C1 segment of cervical spinal cord (tissue), 14 donors: ENCODE measurements around the gene GPRIN3.
"Not testable (repeated sequence)": the region's sequence is repeated elsewhere in the genome, so short reads cannot be mapped to it uniquely, and the experiment has no call there.

Source experiments
- DNase-seq, 14 donors: peaks; one replicate each; lab custom pipeline; 2025; lab: John Stamatoyannopoulos, UW

The GPRIN3 gene

DNA sequence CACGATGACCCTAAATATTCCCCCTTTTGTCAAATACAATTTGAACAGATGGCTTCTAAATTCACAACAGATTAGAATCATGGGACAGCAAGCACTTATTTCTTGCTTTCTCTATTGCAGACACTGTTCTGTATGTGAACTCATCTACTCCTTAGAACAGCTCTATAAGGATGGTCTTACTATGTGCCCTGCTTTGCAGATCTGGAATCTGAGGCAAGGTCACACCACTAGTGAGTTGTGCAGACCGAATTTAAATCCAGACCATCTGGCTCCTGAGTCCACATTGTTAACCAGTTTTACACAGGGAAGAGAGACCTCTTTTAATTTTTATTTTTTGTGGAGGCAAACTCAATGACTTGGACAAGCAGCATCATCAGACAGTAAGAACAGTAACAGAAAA, 50.2 kb downstream of the GPRIN3 start:
- peak in 1 of 14 donors; percentile 57 for DNase-seq

DNA sequence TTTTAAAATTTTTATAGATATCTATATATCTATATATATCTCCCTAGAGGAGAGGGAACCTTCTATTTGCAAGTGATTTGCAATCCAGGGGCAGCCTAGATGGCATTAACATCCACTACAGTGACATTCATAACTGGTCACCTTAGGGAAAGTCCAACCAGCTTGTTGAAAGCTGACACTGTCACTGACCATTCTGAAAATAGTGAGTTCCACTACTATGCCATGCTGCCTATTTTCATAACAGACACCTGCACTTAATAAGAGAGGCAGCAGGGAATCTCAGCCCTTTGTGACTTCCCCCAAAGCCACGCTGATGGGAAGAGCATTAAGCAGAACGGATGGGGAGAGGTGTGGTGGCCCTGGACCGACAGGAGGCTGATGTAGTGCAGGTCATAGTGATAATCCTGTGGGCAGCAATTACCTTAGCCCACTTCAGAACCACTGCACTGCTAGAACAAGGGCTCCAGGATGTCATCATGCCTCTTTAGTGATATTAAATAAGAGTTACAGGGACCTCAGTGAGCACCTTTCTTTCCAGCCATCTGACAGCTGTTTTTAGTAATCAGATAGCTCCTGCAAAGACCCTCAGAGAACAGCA, 51.3 kb downstream of the GPRIN3 start:
- DNase-seq, result peak in 1 of 14 donors; percentile 40

DNA sequence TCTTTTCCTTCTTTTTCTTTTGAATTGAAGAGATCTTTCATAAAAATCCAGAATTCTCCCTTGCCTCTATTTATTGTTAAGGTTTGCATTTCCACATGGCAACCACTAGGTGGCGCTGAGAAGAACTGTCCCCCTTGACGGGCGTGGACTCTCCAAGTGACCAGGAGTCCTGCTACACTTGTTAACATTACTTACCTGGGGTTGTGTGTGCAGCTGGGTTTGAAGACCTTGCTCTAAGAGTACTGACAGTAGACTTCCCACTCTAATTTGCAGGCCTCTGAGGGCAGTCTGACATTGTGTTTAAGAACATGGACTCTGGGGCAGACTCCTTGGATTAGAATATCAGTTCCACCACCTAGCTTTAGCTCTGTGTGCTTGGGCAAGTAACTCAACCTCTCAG, 52.8 kb downstream of the GPRIN3 start:
- DNase-seq, result no peak

DNA sequence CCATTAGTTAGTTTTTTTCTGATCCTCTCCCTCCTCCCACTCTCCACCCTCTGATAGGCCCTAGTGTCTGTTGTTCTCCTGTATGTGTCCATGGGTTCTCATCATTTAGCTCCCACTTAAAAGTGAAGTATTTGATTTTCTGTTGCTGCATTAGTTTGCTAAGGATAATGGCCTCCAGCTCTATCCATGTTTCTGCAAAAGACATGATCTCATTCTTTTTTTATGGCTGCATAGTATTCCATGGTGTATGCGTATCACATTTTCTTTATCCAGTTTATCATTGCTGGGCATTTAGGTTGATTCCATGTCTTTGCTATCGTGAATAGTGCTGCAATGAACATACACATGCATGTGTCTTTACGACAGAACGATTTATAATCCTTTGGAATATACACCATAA, 53.3 kb downstream of the GPRIN3 start:
- not testable (repeated sequence) for DNase-seq

DNA sequence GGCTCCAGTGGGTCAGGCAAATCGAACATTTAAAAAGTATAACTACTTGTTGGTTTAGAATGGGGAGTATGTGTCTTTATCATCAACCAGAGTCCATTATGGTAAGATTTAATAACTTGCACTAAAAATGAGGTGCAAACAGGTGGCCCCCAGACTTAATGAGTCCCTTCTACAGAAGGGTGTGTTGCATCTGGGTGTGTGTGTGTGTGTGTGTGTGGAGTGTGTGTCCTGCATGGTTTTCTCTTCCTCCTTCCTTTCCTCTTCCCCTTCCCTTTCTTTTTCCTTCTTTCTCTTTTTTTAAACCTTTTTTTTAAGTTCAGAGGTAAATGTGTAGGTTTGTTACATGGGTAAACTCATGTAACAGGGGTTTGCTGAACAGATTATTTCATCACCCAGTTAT, 53.7 kb downstream of the GPRIN3 start:
- no peak for DNase-seq

DNA sequence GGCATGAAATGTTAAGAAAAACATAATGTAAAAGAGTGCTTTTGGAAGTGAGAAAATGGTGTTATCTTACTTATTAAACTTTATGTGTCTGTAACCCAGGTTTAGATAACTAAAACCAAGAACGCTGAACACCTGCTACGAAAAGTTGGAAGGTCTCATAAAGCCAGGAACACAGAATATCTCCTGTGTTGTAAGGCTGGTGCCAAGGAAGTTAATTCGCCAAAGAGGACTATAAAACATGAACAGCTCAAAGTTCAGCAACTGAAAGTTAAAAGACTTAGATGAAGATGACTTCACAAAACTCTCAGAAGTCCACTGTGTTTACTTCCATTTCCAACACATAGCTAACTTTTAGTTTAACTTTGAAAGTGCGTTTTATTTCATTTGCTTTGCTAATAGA, 54.3 kb downstream of the GPRIN3 start:
- DNase-seq, result no peak

DNA sequence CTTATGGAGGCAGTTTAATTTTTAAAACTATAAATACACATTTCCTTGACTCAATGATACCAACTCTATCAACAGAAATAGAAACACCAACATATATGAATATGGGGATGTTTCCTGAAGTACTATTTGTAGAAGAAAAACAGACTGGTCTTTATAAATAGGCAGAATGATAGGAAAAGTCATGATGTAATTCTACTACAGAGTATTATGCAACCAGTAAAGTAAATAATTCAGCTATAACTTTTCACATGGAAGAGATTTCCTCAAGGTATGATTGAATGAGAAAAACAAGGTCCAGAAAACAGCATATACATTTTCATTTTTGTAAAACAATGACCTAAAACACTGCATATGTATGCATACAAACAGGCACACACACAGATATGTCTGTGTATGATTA, 56.2 kb downstream of the GPRIN3 start:
- DNase-seq, result no peak

DNA sequence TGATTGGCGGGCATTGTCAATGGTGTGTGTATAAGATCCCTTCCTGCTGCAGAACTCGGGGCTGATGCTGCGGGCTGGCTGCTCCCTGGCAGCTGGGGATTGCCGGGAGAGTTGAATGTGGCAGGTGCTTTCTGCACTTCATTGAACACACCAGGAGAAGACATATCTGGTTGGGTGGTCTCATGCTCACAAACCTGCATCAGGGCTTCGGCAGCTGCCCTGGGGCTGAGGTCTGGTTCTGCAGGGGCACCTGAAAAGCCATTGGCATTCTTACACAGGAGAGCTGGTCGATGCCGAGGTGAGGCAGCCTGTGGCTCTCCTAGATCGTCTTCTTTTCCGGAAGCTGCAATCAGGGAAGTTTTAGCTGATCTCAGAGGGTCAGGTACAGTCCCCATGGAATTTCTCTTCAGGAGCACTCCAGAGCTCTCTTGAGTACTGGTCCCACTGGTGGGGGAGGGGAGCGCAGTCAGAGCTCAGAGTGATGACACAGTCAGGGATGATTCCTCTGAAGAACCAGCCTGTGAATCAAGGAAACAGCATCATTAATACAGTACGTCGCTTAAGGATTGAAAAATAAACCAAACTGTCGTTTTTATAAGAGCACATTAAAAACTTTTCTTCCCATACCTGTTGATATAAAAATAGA, 57.8 kb downstream of the GPRIN3 start:
- DNase-seq, result no peak

DNA sequence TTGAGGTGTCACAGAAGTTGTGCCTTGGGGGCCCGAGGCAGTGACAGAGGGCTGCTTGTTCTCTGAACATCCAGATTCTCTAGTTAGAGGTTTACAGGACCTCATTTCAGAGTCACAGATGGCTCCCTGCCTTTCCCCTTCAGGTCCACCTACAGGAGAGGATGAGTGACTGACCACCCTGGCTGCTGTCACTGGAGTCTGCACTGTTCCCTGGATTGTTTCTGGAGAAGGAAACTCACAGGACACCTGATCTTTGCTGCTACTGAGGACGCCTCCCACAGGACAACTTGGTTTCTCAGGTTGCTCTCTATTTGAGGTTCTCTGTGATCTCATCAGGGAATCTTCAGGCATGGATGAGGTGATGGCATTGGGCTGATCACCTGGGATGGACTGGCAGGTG, 58.3 kb downstream of the GPRIN3 start:
- DNase-seq, result peak in 1 of 14 donors; percentile 81

DNA sequence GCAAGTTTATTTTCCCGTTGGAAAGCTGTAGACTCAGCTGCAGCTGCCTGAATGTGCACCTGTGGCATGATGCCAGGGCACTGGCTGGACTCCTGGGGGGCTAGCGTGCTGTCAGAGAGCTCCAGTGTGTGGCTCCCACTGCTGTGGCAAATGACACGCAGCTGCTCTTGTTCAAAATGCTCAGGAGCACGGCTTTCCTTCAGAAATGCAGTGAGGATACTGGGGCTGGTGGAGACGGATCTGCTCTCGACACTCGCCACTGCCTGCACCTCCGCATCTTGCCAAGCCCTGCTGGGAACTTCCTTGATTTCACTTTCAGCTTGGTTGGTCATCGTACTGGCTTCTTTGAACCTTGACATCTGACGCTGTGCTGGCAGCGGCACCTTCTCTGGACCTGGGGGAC, 58.7 kb downstream of the GPRIN3 start:
- peak in 1 of 14 donors; percentile 81 for DNase-seq

DNA sequence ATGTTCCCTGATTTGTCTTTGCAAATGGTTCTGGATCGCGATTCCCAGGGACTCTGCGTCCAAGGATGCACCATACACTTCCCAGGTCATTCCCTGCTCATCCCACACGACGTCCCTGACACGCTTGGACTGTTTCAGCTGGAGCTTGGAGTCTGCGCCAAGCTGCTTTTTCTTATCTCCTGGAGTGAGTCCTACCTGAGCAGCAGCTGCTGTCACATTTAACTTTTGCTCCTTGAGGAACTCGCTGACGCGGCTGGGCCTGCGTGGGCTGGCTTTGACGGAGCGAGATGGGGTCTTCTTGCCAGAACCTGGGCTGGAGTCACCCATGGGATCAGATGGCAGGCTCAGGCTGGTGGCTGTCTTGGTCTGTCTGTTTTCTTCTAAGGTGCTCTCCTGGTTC, 59.6 kb downstream of the GPRIN3 start:
- peak in 1 of 14 donors; percentile 40 for DNase-seq

DNA sequence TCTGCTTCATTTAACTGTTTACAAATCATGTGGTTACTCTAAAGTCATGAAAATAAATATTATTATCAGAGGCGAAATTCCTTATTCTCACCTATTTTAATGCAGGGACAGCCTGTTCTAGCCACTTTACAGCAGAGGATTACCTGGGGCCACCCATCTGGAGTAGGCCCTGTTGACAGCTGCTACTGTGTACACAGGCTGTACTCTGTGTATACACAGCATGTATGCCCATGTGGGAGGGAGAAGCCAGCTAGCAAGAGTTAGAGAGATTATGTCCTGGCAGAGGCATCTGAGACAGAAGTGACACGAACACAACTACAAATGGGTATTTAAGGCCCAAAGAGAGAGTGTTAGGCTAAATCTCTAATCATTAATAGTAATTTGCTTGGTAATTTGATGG, 62.1 kb downstream of the GPRIN3 start:
- peak in 1 of 14 donors; percentile 88 for DNase-seq

DNA sequence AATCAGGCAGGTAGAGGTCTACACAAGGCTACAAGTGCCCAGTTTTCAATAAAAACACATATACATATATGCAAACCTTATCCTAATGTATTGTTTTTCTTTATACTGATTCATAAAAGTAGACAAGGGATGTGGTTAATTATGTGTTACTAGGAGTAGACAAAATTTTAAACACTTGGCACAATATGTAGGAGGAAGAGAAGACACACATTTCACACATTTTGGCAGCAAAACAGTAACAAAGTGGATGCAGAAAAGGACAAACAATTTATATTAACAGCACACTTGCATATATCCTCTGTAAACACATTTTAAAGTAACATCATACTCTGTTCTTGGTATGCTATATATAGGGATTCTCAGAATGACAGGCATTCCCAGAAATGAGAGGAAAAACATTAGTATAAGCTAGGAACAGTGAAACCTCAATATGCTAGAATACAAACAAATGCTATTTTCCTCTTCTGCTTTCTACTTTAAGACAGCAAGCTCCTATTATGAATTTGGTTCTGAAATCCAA, 63.8 kb downstream of the GPRIN3 start:
- DNase-seq, result no peak

DNA sequence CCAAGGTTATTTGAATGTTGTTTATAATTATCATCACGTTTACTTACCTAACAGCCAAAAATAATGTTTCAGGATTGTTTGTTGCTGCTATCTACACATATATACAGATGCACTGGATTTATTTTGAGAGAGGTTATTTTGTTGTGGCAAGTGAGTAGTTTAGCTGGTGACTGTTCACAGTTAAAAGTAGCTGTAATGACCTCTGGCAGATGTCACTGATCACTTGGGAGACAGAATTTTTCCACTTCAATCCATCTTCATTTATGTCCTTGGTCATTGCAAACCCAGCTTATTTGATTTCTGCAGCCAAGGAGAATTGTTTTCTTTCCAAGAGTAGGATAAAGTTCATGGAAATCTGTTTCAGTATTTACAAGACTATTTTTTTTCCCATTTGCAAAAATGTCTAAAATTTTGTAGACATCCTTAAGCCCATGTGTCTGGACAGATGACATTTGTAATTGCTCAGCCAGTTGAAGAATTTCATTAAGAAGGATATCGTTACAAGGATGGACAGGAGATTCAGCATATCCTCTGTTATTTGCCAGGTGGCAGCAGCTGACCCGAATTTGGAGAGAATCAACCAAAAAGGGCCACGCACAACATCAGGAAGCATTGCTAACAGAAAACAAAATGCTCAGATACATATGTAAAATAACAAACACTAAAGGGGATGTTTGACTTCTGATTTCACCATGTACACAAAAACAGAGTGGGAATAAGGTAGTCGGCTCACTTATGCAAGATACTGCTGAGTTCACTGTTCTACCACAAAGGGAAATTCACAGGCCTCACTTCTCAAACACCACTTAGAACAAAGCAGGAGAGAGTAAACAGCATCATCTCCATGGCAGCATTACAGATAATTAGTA, 64.5 kb downstream of the GPRIN3 start:
- peak in 1 of 14 donors; percentile 76 for DNase-seq

DNA sequence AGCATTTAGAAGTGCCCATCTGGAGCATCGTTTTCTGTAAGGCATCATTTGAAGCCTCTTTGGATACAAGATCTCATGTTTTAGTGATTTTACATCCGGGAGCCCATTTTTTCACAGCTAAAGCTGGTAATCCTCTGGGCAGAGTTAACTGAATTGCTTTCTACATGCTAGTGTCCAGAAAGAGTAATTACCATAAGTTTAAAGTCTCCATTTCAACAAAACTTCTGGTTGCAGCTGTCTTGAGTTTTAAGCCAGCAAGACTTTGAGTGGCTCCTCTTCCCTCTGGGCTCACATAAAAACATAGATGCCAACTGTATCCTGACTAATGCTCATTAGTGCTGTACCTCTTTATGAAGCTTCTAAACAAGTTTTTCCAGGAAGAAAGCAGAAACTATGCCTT, 65.4 kb downstream of the GPRIN3 start:
- no peak for DNase-seq

DNA sequence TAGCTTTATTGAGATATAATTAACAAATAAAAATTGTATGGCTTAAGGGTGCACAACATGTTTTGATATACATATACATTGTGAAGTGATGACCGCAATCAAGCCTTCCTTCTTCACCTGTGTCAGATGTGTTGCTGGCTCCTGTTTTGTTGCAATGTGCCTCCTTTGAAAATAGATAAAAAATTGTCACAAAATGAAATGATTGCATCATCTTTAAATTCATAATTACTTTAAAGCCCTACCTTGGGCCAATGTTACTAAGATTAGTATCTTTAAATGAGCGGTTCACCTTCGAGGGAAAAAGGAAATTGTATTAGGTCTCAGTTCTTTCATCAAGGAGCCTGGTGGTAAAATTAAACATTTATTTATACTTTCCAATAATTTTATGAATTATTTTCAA, 77.3 kb downstream of the GPRIN3 start:
- no peak for DNase-seq

DNA sequence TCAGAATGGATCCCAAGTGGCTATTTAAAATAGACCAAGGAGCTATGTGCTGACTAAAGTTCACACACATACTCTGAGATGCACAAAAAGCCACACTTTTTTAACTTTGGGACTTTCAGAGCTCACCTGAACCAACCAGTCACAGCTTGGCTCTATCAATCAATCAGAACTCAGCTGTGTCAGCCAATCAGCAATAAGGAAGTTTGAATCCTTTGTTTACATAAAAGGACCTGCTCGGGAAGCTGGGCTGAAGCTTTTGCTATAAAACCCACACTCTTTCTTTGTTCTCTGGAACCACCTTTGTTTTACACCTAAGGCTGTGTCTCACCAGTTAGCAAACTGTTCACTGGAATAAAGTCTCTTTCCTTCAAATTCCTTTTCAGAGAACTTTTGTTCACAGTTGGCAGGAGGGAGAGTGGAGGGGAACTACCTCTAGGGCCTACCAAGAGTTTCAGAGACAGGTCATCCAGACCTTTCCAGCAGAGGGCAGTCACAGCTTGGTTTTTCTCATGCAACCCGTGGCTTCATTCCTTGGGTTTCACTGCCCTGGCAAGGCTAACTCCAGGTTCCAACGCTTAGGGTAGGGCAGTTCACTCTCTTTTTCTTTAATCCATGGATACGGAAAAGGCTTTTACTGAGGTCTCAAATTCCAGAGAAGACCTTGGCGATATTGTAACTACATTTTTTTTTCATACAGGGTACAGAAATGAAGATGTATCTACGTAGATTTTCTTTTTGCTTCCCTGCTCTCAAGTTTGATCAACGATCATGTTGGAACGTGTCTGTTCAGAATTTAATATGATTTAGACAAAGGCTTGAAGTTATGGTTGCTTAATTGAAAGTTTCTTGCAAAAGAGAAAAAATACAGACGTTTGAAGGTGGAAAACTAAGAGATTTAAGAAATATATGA, 80.7 kb downstream of the GPRIN3 start:
- DNase-seq, result peak in 12 of 14 donors; percentile 16 to 75 (median 58)

DNA sequence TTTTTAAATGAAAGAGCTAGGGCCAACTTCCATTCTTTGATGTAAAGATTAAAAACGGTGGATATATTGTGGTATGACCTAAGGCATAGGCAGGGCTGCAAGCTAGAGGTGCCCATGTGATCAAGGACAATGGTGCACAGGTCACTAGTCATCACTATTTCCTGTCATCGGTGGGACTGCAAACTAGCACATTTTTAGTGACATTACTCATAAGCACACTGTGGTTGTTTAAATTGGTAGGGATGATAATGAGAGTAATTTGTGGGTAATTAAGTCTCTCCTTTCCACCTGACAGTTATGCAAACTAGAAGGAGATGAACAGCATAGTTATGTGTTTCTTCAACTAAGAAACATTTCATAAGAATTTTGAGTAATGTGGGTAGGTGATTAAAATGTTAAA, 85.4 kb downstream of the GPRIN3 start:
- no peak for DNase-seq

DNA sequence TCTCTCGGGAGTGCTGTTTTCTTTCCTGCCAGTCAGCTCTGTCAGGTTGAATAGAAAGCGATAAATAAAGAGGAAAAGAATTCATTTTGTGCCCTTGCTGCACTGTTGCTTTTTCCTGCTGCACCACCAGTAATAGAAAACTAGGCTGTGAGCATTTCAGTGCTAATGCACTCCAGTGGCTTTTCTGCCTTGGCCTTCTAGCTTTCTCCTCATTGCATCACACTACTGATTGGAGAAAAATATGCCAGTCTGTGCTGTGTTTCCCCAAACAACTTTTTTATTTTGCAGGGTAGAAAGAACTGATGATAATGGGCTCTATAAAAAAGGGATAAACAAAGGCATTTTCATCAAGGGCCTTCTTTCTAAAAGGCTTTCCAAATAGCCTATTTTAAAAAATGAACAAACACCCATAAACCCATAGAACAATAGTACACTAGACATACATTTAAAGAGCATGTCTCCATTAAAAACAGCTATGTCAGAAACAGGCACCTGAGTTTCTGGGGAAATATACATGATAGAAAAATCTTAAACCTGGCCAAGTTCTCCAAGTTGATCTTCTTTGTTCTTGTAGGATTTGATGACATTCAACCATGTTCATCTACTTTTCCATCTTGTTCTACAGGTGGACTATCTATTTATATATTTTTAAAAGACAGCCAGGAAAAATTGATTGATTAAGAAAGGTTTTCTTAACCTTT, 86.3 kb downstream of the GPRIN3 start:
- no peak for DNase-seq

DNA sequence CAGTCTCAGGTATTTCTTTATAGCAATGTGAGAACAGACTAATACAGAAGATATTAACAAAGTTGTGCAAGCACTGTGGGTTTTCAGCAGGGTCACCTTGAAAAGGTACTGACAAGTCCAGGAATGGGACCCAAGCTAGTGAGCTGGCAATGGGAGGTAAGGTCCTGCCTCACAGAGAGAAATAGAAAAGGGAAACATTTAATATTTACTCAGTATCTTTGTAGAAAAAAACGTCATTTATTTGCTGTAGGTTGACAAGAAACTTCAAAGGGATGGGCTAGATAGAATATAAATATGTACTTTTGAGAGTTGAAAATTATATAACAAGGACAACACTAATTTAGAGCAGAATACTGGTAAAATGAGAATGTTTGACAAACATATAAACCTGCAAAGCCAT, 89.0 kb downstream of the GPRIN3 start:
- no peak for DNase-seq

DNA sequence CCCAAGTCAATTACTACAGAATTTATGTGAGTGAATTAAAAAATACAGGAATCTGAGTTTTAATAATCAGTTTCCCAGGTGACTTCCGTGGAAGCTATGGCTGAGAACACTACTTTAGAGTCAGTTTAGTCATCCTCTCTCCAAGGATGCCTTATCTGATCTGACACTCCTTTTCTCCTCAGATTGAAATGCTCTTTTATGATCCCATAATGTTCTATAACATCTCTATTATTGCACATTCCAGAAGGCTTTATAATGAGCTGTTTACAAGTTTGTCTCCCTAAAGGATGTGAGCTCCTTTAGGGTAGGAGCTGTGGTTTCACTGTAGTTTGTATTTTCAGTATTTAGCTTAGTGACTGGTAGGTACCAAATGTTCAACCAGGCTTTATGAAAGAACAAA, 90.0 kb downstream of the GPRIN3 start:
- no peak for DNase-seq
